Liver (tissue), 9 donors: ENCODE measurements around the gene PHF24. TPM values are rescaled to one million over a fixed set of nuclear protein-coding genes. Genes with fewer than 3 reads are reported as not detected.
"Not testable (repeated sequence)": the region's sequence is repeated elsewhere in the genome, so short reads cannot be mapped to it uniquely, and the experiment has no call there.

ENCODE experiments used
- DNase-seq: peaks from one replicate; pipeline ENCODE4 v3.0.0-alpha.2; 2017; ENCODE audit warnings: low spot score
- H3K27ac ChIP-seq, 2 donors: one replicate each; pipeline ENCODE4 v1.7.0; 2013; ENCODE audit warnings: inconsistent platforms in 2 of 2, low read length in 2 of 2, control low read depth in 1 of 2, low read depth in 1 of 2, mild to moderate bottlenecking in 1 of 2
- H3K27me3 ChIP-seq, 4 donors: one replicate each; pipeline versions ENCODE4 v1.6.1 to v1.7.0; 2013; ENCODE audit warnings: low read length in 3 of 4, inconsistent platforms in 1 of 4, mild to moderate bottlenecking in 1 of 4, moderate library complexity in 1 of 4; ENCODE audit not compliant: control insufficient read depth in 4 of 4, insufficient read depth in 4 of 4
- H3K36me3 ChIP-seq, 4 donors: one replicate each; pipeline versions ENCODE4 v1.6.1 to v1.7.0; 2013; ENCODE audit warnings: low read length in 3 of 4, mild to moderate bottlenecking in 3 of 4, low read depth in 1 of 4, moderate library complexity in 1 of 4; ENCODE audit not compliant: control insufficient read depth in 4 of 4, insufficient read depth in 3 of 4
- H3K4me1 ChIP-seq, 4 donors: one replicate each; pipeline versions ENCODE4 v1.6.1 to v1.7.0; 2013; ENCODE audit warnings: low read length in 3 of 4, mild to moderate bottlenecking in 3 of 4, moderate library complexity in 1 of 4; ENCODE audit not compliant: control insufficient read depth in 4 of 4, insufficient read depth in 4 of 4
- H3K4me3 ChIP-seq, 3 donors: one replicate each; pipeline versions ENCODE4 v1.6.1 to v1.7.0; 2013; ENCODE audit warnings: low read length in 3 of 3, control low read depth in 1 of 3, low read depth in 1 of 3, mild to moderate bottlenecking in 1 of 3
- H3K9ac ChIP-seq, 2 donors: one replicate each; pipeline ENCODE4 v1.7.0; 2013; ENCODE audit warnings: low read length in 2 of 2, mild to moderate bottlenecking in 2 of 2, moderate library complexity in 2 of 2, control low read depth in 1 of 2, low read depth in 1 of 2
- H3K9me3 ChIP-seq, 4 donors: one replicate each; pipeline versions ENCODE4 v1.6.1 to v1.7.0; 2013; ENCODE audit warnings: low read length in 3 of 4; ENCODE audit not compliant: control insufficient read depth in 4 of 4
- EGR1 ChIP-seq, 2 donors: IDR thresholded peaks; 2 replicates each; pipeline ENCODE4 v1.6.1; 2016 to 2018; ENCODE audit warnings: antibody characterized with exemption in 2 of 2, low read depth in 2 of 2
- FOXA1 ChIP-seq: IDR thresholded peaks from 2 replicates; pipeline ENCODE4 v1.6.1; 2016; ENCODE audit warnings: antibody characterized with exemption
- FOXA2 ChIP-seq: IDR thresholded peaks from 2 replicates; pipeline ENCODE4 v1.6.1; 2016; ENCODE audit warnings: antibody characterized with exemption
- GABPA ChIP-seq, 2 donors: IDR thresholded peaks in 1 of 2; conservative IDR thresholded peaks in 1 of 2; 2 replicates each; pipeline ENCODE4 v1.6.1; 2016; ENCODE audit warnings: antibody characterized with exemption in 2 of 2, mild to moderate bottlenecking in 1 of 2, moderate library complexity in 1 of 2
- HNF4A ChIP-seq, 2 donors: conservative IDR thresholded peaks; 2 replicates each; pipeline ENCODE4 v1.6.1; 2016; ENCODE audit warnings: antibody characterized with exemption in 2 of 2, mild to moderate bottlenecking in 2 of 2
- HNF4G ChIP-seq: IDR thresholded peaks from 2 replicates; pipeline ENCODE4 v1.6.1; 2016; ENCODE audit warnings: antibody characterized with exemption
- JUND ChIP-seq, 2 donors: IDR thresholded peaks; 2 replicates each; pipeline ENCODE4 v1.6.1; 2016; ENCODE audit warnings: antibody characterized with exemption in 2 of 2
- NR2F2 ChIP-seq: IDR thresholded peaks from 2 replicates; pipeline ENCODE4 v1.6.1; 2016; ENCODE audit warnings: antibody characterized with exemption
- RAD21 ChIP-seq, 2 donors: IDR thresholded peaks; 2 replicates each; pipeline ENCODE4 v1.6.1; 2016; ENCODE audit warnings: antibody characterized with exemption in 2 of 2, mild to moderate bottlenecking in 2 of 2
- RXRA ChIP-seq, 2 donors: IDR thresholded peaks; 2 replicates each; pipeline ENCODE4 v1.6.1; 2017 to 2018; ENCODE audit warnings: antibody characterized with exemption in 2 of 2, mild to moderate bottlenecking in 1 of 2
- SP1 ChIP-seq: IDR thresholded peaks from 2 replicates; pipeline ENCODE4 v1.6.1; 2018; ENCODE audit warnings: antibody characterized with exemption, mild to moderate bottlenecking
- TAF1 ChIP-seq: conservative IDR thresholded peaks from 2 replicates; pipeline ENCODE4 v1.6.1; 2016; ENCODE audit warnings: antibody characterized with exemption, mild to moderate bottlenecking
- YY1 ChIP-seq: IDR thresholded peaks from 2 replicates; pipeline ENCODE4 v1.6.1; 2016; ENCODE audit warnings: antibody characterized with exemption, mild to moderate bottlenecking
- WGBS: extraction: QIAGEN DNeasy Blood & Tissue Kit; methylation state at CpG from one replicate; pipeline ENCODE4 v1.1.7; 2013; 5-methylcytosine and 5-hydroxymethylcytosine counted together
- polyA plus RNA-seq, 2 donors: library from polyadenylated mRNA; stranded (reverse) in 1 of 2; unstranded in 1 of 2; fragments of 200-250 nt in 1 of 2; fragments of >200 nt in 1 of 2; fragmentation: Nextera tagmentation in 1 of 2; extraction: Ambion mirVana in 1 of 2; gene quantifications; one replicate each; pipeline versions ENCODE4 v1.2.1 to v1.2.3, GENCODE V29; 2013 to 2015
- total RNA-seq, 2 donors: library from RNA; depleted of rRNA; stranded (reverse); fragments of >200 nt; gene quantifications; one replicate each; pipeline ENCODE4 v1.2.3, GENCODE V29; 2014
- TF ChIP-seq, protein P1 (sequence below): IDR thresholded peaks from 2 replicates; pipeline ENCODE4 v1.6.1; 2016; ENCODE audit warnings: antibody characterized with exemption, mild to moderate bottlenecking
- TF ChIP-seq, protein P2 (sequence below): IDR thresholded peaks from 2 replicates; pipeline ENCODE4 v1.6.1; 2016; ENCODE audit warnings: antibody characterized with exemption
- TF ChIP-seq, protein P3 (sequence below): IDR thresholded peaks from 2 replicates; pipeline ENCODE4 v1.6.1; 2016; ENCODE audit warnings: antibody characterized with exemption
- TF ChIP-seq, protein P4 (sequence below): IDR thresholded peaks from 2 replicates; pipeline ENCODE4 v1.6.1; 2016; ENCODE audit warnings: antibody characterized with exemption
- TF ChIP-seq, protein P5 (sequence below): fragments of 150-350 bp; IDR thresholded peaks from 2 replicates; pipeline ENCODE4 v1.5.1; 2017; ENCODE audit warnings: improper control_type of control experiment, low read depth, low read length; ENCODE audit not compliant: missing input control
- donor health status: healthy.
- donor health status: healthy.
- donor health status: healthy.
- donor health status: healthy.
- donor health status: healthy.

PHF24 gene
- total and polyA plus RNA-seq, 4 donors: 0.01 to 0.17 (median 0.04) TPM

DNA sequence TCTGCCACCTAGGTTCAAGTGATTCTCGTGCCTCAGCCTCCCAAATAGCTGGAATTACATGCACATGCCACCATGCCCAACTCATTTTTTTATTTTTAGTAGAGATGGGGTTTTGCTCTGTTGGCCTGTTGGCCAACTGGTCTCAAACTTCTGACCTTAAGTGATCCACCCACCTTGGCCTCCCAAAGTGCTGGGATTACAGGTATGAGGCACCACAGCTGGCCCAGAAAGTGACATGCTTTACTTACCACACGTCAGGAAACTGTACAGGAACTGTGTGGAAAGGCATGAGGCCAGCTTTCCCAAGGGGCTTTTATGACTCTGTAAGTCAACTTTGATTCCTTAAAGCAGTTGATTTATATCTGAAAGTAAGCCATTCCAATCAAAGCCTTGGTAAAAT, 56.4 kb downstream of the PHF24 start:
- Histone ChIP-seq H3K4me3 (no peak overlapping the region), H3K27me3 (no peaks in the 10 kb centered on the region), H3K4me1 (no peaks in the 10 kb centered on the region), H3K27ac (no peak overlapping the region), H3K36me3 (peaks cover 4 to 33% (median 27%) of the 10 kb centered on the region in 4 donors), H3K9me3 (peaks cover 2 to 6% (median 4%) of the 10 kb centered on the region in 4 donors), H3K9ac (no peak overlapping the region)
- TF ChIP-seq JUND (IDR thresholded peaks at IDR 0.05) (no peak), HNF4G (no peak), GABPA (IDR thresholded peaks at IDR 0.05 in 1 of 2, conservative IDR thresholded peaks at IDR 0.05 in 1 of 2) (no peak), FOXA2 (no peak), NR2F2 (no peak), SP1 (no peak), YY1 (no peak), RAD21 (IDR thresholded peaks at IDR 0.05) (no peak), RXRA (IDR thresholded peaks at IDR 0.05) (no peak), HNF4A (conservative IDR thresholded peaks at IDR 0.05) (no peak), EGR1 (IDR thresholded peaks at IDR 0.05; ENCODE audit: low read depth in 2 of 2) (no peak)
- TF ChIP-seq, protein P1, sequence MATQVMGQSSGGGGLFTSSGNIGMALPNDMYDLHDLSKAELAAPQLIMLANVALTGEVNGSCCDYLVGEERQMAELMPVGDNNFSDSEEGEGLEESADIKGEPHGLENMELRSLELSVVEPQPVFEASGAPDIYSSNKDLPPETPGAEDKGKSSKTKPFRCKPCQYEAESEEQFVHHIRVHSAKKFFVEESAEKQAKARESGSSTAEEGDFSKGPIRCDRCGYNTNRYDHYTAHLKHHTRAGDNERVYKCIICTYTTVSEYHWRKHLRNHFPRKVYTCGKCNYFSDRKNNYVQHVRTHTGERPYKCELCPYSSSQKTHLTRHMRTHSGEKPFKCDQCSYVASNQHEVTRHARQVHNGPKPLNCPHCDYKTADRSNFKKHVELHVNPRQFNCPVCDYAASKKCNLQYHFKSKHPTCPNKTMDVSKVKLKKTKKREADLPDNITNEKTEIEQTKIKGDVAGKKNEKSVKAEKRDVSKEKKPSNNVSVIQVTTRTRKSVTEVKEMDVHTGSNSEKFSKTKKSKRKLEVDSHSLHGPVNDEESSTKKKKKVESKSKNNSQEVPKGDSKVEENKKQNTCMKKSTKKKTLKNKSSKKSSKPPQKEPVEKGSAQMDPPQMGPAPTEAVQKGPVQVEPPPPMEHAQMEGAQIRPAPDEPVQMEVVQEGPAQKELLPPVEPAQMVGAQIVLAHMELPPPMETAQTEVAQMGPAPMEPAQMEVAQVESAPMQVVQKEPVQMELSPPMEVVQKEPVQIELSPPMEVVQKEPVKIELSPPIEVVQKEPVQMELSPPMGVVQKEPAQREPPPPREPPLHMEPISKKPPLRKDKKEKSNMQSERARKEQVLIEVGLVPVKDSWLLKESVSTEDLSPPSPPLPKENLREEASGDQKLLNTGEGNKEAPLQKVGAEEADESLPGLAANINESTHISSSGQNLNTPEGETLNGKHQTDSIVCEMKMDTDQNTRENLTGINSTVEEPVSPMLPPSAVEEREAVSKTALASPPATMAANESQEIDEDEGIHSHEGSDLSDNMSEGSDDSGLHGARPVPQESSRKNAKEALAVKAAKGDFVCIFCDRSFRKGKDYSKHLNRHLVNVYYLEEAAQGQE: no peak
- TF ChIP-seq, protein P2, sequence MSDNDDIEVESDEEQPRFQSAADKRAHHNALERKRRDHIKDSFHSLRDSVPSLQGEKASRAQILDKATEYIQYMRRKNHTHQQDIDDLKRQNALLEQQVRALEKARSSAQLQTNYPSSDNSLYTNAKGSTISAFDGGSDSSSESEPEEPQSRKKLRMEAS: no peak
- TF ChIP-seq, protein P3, sequence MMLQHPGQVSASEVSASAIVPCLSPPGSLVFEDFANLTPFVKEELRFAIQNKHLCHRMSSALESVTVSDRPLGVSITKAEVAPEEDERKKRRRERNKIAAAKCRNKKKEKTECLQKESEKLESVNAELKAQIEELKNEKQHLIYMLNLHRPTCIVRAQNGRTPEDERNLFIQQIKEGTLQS: no peak
- WGBS: 69% methylated on average over 2 of the region's 2 CpGs
- DNase-seq: no peak

DNA sequence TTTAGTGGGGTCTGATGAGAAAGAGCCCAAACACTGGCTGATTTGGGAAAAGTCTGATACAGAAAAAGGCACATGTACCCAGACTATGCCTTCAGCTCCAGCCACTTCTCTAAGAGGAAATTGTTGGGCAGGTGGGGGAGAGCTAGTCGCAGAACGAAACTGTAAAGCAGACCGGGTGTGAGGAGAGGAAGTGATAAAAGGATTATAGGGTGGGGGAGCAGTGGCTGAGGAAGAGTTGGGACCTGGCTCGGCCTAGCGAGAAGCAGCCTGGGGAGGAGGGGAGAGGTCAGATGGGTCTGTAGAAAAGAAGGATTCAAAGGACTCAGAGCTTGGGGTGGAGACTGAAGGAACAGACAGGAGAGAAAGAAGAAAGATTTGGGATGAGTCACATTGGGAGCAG, 65.4 kb downstream of the PHF24 start:
- DNase-seq, H3K27me3 ChIP-seq, H3K4me1 ChIP-seq, H3K9me3 ChIP-seq, H3K27ac ChIP-seq, H3K4me3 ChIP-seq, H3K9ac ChIP-seq: not testable (repeated sequence)
- WGBS: 76% methylated on average over 5 of the region's 5 CpGs
- H3K36me3 ChIP-seq: peaks cover 3 to 12% (median 5%) of the 10 kb centered on the region in 4 donors

DNA sequence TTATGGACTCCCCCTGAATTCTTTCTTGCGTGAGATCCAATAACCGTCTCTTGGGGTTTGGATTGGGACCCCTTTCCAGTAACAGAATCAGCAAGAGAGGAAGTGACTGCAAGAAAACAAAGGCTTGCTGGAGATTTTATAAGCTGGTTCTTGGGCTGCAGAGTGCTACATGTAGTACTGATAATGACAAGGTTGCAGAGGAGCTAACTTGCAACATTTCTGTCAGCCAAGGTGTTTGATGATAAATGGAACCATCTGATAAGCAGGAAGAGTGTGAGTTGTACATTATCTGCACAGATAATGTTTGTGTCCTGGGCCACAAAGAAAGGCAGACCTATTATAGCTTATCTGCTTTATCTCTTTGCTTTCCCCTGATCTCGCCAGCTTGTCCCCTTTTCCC, 68.6 kb downstream of the PHF24 start:
- DNase-seq: no peak
- no peaks in the 10 kb centered on the region for H3K27me3 ChIP-seq
- H3K36me3 ChIP-seq: peaks cover 0 to 16% (median 2%) of the 10 kb centered on the region in 4 donors
- no peak overlapping the region for H3K4me3 ChIP-seq
- H3K9ac ChIP-seq: no peak overlapping the region
- H3K4me1 ChIP-seq: peaks cover 0 to 3% (median 0%) of the 10 kb centered on the region in 4 donors
- H3K9me3 ChIP-seq: no peaks in the 10 kb centered on the region
- H3K27ac ChIP-seq: no peak overlapping the region
- WGBS: 85% methylated on average over 3 of the region's 3 CpGs
- TF ChIP-seq, protein P1: no peak
- TF ChIP-seq, protein P4, sequence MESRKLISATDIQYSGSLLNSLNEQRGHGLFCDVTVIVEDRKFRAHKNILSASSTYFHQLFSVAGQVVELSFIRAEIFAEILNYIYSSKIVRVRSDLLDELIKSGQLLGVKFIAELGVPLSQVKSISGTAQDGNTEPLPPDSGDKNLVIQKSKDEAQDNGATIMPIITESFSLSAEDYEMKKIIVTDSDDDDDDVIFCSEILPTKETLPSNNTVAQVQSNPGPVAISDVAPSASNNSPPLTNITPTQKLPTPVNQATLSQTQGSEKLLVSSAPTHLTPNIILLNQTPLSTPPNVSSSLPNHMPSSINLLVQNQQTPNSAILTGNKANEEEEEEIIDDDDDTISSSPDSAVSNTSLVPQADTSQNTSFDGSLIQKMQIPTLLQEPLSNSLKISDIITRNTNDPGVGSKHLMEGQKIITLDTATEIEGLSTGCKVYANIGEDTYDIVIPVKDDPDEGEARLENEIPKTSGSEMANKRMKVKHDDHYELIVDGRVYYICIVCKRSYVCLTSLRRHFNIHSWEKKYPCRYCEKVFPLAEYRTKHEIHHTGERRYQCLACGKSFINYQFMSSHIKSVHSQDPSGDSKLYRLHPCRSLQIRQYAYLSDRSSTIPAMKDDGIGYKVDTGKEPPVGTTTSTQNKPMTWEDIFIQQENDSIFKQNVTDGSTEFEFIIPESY: no peak
- TF ChIP-seq TAF1 (no peak), EGR1 (IDR thresholded peaks at IDR 0.05; ENCODE audit: low read depth in 2 of 2) (no peak), FOXA1 (no peak), SP1 (no peak), HNF4A (conservative IDR thresholded peaks at IDR 0.05) (no peak), GABPA (IDR thresholded peaks at IDR 0.05 in 1 of 2, conservative IDR thresholded peaks at IDR 0.05 in 1 of 2) (no peak)
- TF ChIP-seq, protein P5, sequence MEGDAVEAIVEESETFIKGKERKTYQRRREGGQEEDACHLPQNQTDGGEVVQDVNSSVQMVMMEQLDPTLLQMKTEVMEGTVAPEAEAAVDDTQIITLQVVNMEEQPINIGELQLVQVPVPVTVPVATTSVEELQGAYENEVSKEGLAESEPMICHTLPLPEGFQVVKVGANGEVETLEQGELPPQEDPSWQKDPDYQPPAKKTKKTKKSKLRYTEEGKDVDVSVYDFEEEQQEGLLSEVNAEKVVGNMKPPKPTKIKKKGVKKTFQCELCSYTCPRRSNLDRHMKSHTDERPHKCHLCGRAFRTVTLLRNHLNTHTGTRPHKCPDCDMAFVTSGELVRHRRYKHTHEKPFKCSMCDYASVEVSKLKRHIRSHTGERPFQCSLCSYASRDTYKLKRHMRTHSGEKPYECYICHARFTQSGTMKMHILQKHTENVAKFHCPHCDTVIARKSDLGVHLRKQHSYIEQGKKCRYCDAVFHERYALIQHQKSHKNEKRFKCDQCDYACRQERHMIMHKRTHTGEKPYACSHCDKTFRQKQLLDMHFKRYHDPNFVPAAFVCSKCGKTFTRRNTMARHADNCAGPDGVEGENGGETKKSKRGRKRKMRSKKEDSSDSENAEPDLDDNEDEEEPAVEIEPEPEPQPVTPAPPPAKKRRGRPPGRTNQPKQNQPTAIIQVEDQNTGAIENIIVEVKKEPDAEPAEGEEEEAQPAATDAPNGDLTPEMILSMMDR: no peak
